Neural cell (in vitro differentiated cells): Measurements from ENCODE around the gene TAGLN. TPM values are rescaled to one million over a fixed set of nuclear protein-coding genes. Genes with fewer than 3 reads are reported as not detected.

Experiments used
- H2AFZ ChIP-seq: fragments of 200-600, 300-800 bp; sonication (generic), shearing (Covaris generic); 2 replicates; pipeline ENCODE4 v1.6.0; 2014; ENCODE audit warnings: low read depth, mild to moderate bottlenecking, antibody characterized with exemption, low read length, moderate library complexity
- H3F3A ChIP-seq: fragments of 200-600 bp; shearing (Covaris generic); 2 replicates; pipeline ENCODE4 v1.6.1; 2016; ENCODE audit warnings: mild to moderate bottlenecking, moderate library complexity, mixed read lengths, antibody characterized with exemption, low read length; ENCODE audit not compliant: insufficient read depth, poor library complexity, severe bottlenecking
- H3K27ac ChIP-seq: fragments of 200-600, 300-800 bp; sonication (generic), shearing (Covaris generic); 2 replicates; pipeline ENCODE4 v1.5.1; 2014; ENCODE audit warnings: mild to moderate bottlenecking, low read length, moderate library complexity
- H3K27me3 ChIP-seq: fragments of 300-800, 200-600 bp; sonication (generic), shearing (Covaris generic); 2 replicates; pipeline ENCODE4 v1.6.0; 2014; ENCODE audit warnings: mild to moderate bottlenecking, low read depth, low read length, moderate library complexity; ENCODE audit not compliant: insufficient read depth
- H3K36me3 ChIP-seq: fragments of 300-800, 200-600 bp; sonication (generic), shearing (Covaris generic); 2 replicates; pipeline ENCODE4 v1.5.1; 2014; ENCODE audit warnings: mild to moderate bottlenecking, antibody characterized with exemption, low read length, moderate library complexity; ENCODE audit not compliant: insufficient read depth
- H3K4me2 ChIP-seq: fragments of 300-800, 200-600 bp; sonication (generic), shearing (Covaris generic); 2 replicates; pipeline ENCODE4 v1.6.0; 2014; ENCODE audit warnings: mild to moderate bottlenecking, low read length
- H3K4me3 ChIP-seq: fragments of 300-800, 200-600 bp; sonication (generic), shearing (Covaris generic); 2 replicates; pipeline ENCODE4 v1.5.1; 2014; ENCODE audit warnings: mild to moderate bottlenecking, low read length, moderate library complexity
- H3K79me2 ChIP-seq: fragments of 200-600 bp; shearing (Covaris generic); replicated peaks from 2 replicates; pipeline ENCODE4 v1.6.0; 2014; ENCODE audit warnings: mild to moderate bottlenecking, low read length, moderate library complexity; ENCODE audit not compliant: insufficient read depth
- H3K9ac ChIP-seq: fragments of 300-800, 200-600 bp; sonication (generic), shearing (Covaris generic); 2 replicates; pipeline ENCODE4 v1.6.1; 2016; ENCODE audit warnings: mild to moderate bottlenecking, low read length, mixed read lengths
- H3K9me2 ChIP-seq: fragments of 200-600 bp; shearing (Covaris generic); 2 replicates; pipeline ENCODE4 v1.6.1; 2016; ENCODE audit warnings: mild to moderate bottlenecking, low read length, mixed read lengths; ENCODE audit not compliant: insufficient read depth
- H3K9me3 ChIP-seq: fragments of 200-600, 300-800 bp; sonication (generic), shearing (Covaris generic); 2 replicates; pipeline ENCODE4 v1.6.1; 2016; ENCODE audit warnings: mild to moderate bottlenecking, mixed run types, low read length, moderate library complexity, mixed read lengths
- H4K20me1 ChIP-seq: fragments of 200-600 bp; shearing (Covaris generic); 2 replicates; pipeline ENCODE4 v1.6.1; 2016; ENCODE audit warnings: mild to moderate bottlenecking, mixed run types; ENCODE audit not compliant: insufficient read depth
- CTCF ChIP-seq: fragments of 450-650 bp; IDR thresholded peaks from 2 replicates; pipeline ENCODE4 v1.5.1; 2014; ENCODE audit warnings: antibody characterized with exemption, mild to moderate bottlenecking, moderate library complexity; ENCODE audit not compliant: poor library complexity, severe bottlenecking
- EP300 ChIP-seq: fragments of 450-650 bp; conservative IDR thresholded peaks from 2 replicates; pipeline ENCODE4 v1.6.1; 2014; ENCODE audit warnings: antibody characterized with exemption, mild to moderate bottlenecking, moderate library complexity; ENCODE audit not compliant: poor library complexity, severe bottlenecking
- EZH2 ChIP-seq: fragments of 200-600, 300-800 bp; shearing (Covaris generic), sonication (generic); IDR thresholded peaks from 2 replicates; pipeline ENCODE4 v1.6.1; 2014; ENCODE audit warnings: antibody characterized with exemption, low read length, borderline replicate concordance, mild to moderate bottlenecking; ENCODE audit not compliant: insufficient read depth, poor library complexity, severe bottlenecking
- MXI1 ChIP-seq: fragments of 450-650 bp; conservative IDR thresholded peaks from 2 replicates; pipeline ENCODE4 v1.6.1; 2014; ENCODE audit warnings: antibody characterized with exemption, mild to moderate bottlenecking; ENCODE audit not compliant: poor library complexity, severe bottlenecking
- POLR2AphosphoS5 ChIP-seq: IDR thresholded peaks from 2 replicates; pipeline ENCODE4 v1.6.1; 2012
- RAD21 ChIP-seq: fragments of 450-650 bp; conservative IDR thresholded peaks from 2 replicates; pipeline ENCODE4 v1.6.1; 2014; ENCODE audit warnings: antibody characterized with exemption, mild to moderate bottlenecking, moderate library complexity
- REST ChIP-seq: IDR thresholded peaks from 2 replicates; pipeline ENCODE4 v1.6.1; 2012; ENCODE audit warnings: borderline replicate concordance
- SMC3 ChIP-seq: fragments of 450-650 bp; conservative IDR thresholded peaks from 2 replicates; pipeline ENCODE4 v1.6.1; 2014; ENCODE audit warnings: antibody characterized with exemption, mild to moderate bottlenecking, moderate library complexity; ENCODE audit not compliant: poor library complexity
- TAF1 ChIP-seq: IDR thresholded peaks from 2 replicates; pipeline ENCODE4 v1.6.1; 2012; ENCODE audit warnings: low read depth
- polyA plus RNA-seq: library from polyadenylated mRNA; depleted of rRNA; stranded (reverse); fragments of >200 nt; gene quantifications from 2 replicates; pipeline ENCODE4 v1.2.3, GENCODE V29; 2014

TAGLN gene
- polyA plus RNA-seq, 1 donor from 2014 or later = 15.7 TPM

DNA sequence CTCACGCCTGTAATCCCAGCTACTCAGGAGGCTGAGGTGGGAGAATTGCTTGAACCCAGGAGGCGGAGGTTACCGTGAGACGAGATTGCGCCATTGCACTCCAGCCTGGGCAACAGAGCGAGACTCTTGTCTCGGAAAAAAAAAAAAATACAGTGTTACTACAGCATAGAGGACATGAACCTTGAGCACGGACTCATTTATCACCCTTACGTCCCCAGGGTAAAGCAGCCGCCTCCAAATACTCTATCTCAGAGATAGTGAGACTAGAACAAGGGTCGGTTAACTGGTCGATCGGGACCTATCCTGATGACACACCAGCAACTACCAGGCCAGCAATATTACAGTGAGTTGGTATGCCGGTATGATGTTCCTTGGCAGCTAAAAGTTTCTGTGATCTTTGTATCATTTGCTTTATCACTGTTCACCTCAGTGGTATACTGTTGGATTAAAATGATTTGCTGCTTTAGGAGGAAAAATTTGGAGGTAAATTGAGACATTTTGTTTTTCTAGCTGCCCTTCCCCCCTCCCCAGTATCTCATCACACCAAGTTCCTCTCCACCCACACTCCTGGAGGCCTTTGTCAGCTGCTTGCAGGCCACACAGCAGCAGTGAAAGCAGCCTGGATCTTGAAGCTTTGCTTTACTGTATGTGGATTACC, 27.6 kb upstream of the TAGLN start:
- Histone ChIP-seq H3K4me2 (no peak overlapping the region), H4K20me1 (no peaks in the 10 kb centered on the region), H3K9me3 (no peaks in the 10 kb centered on the region), H3K27ac (no peak overlapping the region), H3K36me3 (no peaks in the 10 kb centered on the region), H3K4me3 (no peak overlapping the region), H3K79me2 (peaks cover 4% of the 10 kb centered on the region), H3K9me2 (no peaks in the 10 kb centered on the region), H2AFZ (no peak overlapping the region), H3K27me3 (no peaks in the 10 kb centered on the region), H3F3A (no peaks in the 10 kb centered on the region), H3K9ac (no peak overlapping the region)
- no peak for TF ChIP-seq EP300
- TF ChIP-seq MXI1 = no peak
- TF ChIP-seq POLR2AphosphoS5 = no peak
- TF ChIP-seq SMC3 = no peak
- no peak for TF ChIP-seq EZH2

- Histone ChIP-seq H3K27ac (no peak overlapping the region), H3K36me3 (no peaks in the 10 kb centered on the region), H3K9me3 (no peaks in the 10 kb centered on the region), H3K9ac (no peak overlapping the region), H3K4me2 (no peak overlapping the region), H3K79me2 (peaks cover 4% of the 10 kb centered on the region), H2AFZ (no peak overlapping the region), H3K27me3 (no peaks in the 10 kb centered on the region), H3K4me3 (no peak overlapping the region), H3K9me2 (no peaks in the 10 kb centered on the region), H3F3A (no peaks in the 10 kb centered on the region), H4K20me1 (no peaks in the 10 kb centered on the region)
- TF ChIP-seq REST (no peak), MXI1 (no peak), EZH2 (no peak), SMC3 (no peak), EP300 (no peak), POLR2AphosphoS5 (no peak), TAF1 (no peak), RAD21 (no peak), CTCF (no peak)
These were observed 26.3 kb upstream of the TAGLN start for GRCh38 chr11:117172724-117173421.
